GM12801 (cell line): Measurements from ENCODE around the gene SDC1.

Source experiments
- CTCF ChIP-seq: IDR thresholded peaks from one replicate; pipeline ENCODE4 v1.5.1; 2011; ENCODE audit warnings: control low read depth; ENCODE audit not compliant: insufficient read length; ENCODE audit errors: extremely low read depth

Gene SDC1

GRCh38 chr2:20176760-20177159, 48.2 kb downstream of the SDC1 start:
- no peak for TF ChIP-seq CTCF

- no peak for TF ChIP-seq CTCF
These were observed 49.0 kb downstream of the SDC1 start for GRCh38 chr2:20175931-20176330.

GRCh38 chr2:20175267-20175666, 49.7 kb downstream of the SDC1 start:
- TF ChIP-seq CTCF: no peak

GRCh38 chr2:20174410-20174809, 50.5 kb downstream of the SDC1 start:
- no peak for TF ChIP-seq CTCF

- no peak for TF ChIP-seq CTCF
These were observed 51.2 kb downstream of the SDC1 start for GRCh38 chr2:20173496-20174402.

GRCh38 chr2:20173064-20173463, 51.9 kb downstream of the SDC1 start:
- TF ChIP-seq CTCF: no peak

GRCh38 chr2:20172273-20173055, 52.5 kb downstream of the SDC1 start:
- TF ChIP-seq CTCF: no peak
